SU-DHL-6 (cell line): ENCODE results near the gene FHL5.
A peak's percentile ranks its signal among the peaks of the same experiment; 100 is the strongest.

Experiments used
- H2AFZ ChIP-seq: fragments of 200-600 bp; sonication (generic); 2 replicates; pipeline ENCODE4 v1.6.1; 2014; ENCODE audit warnings: low read depth, mild to moderate bottlenecking, moderate library complexity, mixed read lengths, antibody characterized with exemption, low read length; ENCODE audit not compliant: severe bottlenecking
- H3F3A ChIP-seq: fragments of 200-600 bp; shearing (Covaris generic); 2 replicates; pipeline ENCODE4 v1.6.0; 2016; ENCODE audit warnings: antibody characterized with exemption, mild to moderate bottlenecking; ENCODE audit not compliant: insufficient read depth
- H3K27ac ChIP-seq: fragments of 200-600 bp; sonication (generic); 2 replicates; pipeline ENCODE4 v1.5.1; 2016; ENCODE audit warnings: low read depth, mild to moderate bottlenecking, low read length, moderate library complexity, mixed read lengths
- H3K27me3 ChIP-seq: fragments of 200-600 bp; sonication (generic), shearing (Covaris generic); 2 replicates; pipeline ENCODE4 v1.6.0; 2014; ENCODE audit warnings: mild to moderate bottlenecking, low read length
- H3K36me3 ChIP-seq: fragments of 200-600 bp; sonication (generic); 2 replicates; pipeline ENCODE4 v1.6.1; 2014; ENCODE audit warnings: mild to moderate bottlenecking, low read length, mixed read lengths
- H3K4me2 ChIP-seq: fragments of 300-600, 200-600 bp; shearing (Covaris generic), sonication (generic); 2 replicates; pipeline ENCODE4 v1.6.0; 2014; ENCODE audit warnings: low read length, low read depth, mild to moderate bottlenecking; ENCODE audit not compliant: poor library complexity, severe bottlenecking
- H3K4me3 ChIP-seq: fragments of 200-600 bp; sonication (generic); 2 replicates; pipeline ENCODE4 v1.5.1; 2014; ENCODE audit warnings: antibody characterized with exemption, low read length, mild to moderate bottlenecking, mixed read lengths; ENCODE audit not compliant: insufficient read depth, poor library complexity, severe bottlenecking
- H3K79me2 ChIP-seq: fragments of 200-600 bp; sonication (generic); 2 replicates; pipeline ENCODE4 v1.6.1; 2014; ENCODE audit warnings: mild to moderate bottlenecking, low read length, moderate library complexity; ENCODE audit not compliant: insufficient read depth
- H3K9ac ChIP-seq: fragments of 200-600 bp; sonication (generic); 2 replicates; pipeline ENCODE4 v1.7.0; 2014; ENCODE audit warnings: mild to moderate bottlenecking, low read length
- H3K9me2 ChIP-seq: fragments of 200-600 bp; sonication (generic); replicated peaks from 2 replicates; pipeline ENCODE4 v1.6.1; 2014; ENCODE audit warnings: low read length; ENCODE audit not compliant: insufficient read depth
- H3K9me3 ChIP-seq: fragments of 200-600 bp; sonication (generic); 2 replicates; pipeline ENCODE4 v1.6.1; 2014; ENCODE audit warnings: low read length, mixed read lengths; ENCODE audit not compliant: insufficient read depth
- H4K20me1 ChIP-seq: fragments of 200-600 bp; sonication (generic); 2 replicates; pipeline ENCODE4 v1.6.1; 2014; ENCODE audit warnings: low read depth, mild to moderate bottlenecking, antibody characterized with exemption, low read length, moderate library complexity, mixed read lengths
- EZH2phosphoT487 ChIP-seq: fragments of 200-600 bp; sonication (generic), shearing (Covaris generic); conservative IDR thresholded peaks from 2 replicates; pipeline ENCODE4 v1.6.1; 2018; ENCODE audit warnings: mild to moderate bottlenecking, antibody characterized with exemption, low read length, moderate library complexity, mixed read lengths
- TF ChIP-seq, protein P1 (sequence below): fragments of 200-600 bp; sonication (generic); IDR thresholded peaks from one replicate; pipeline ENCODE4 v1.5.1; 2017; ENCODE audit warnings: antibody characterized with exemption, mild to moderate bottlenecking, low read length, moderate library complexity; ENCODE audit not compliant: insufficient read depth, poor library complexity, severe bottlenecking

Gene FHL5

DNA sequence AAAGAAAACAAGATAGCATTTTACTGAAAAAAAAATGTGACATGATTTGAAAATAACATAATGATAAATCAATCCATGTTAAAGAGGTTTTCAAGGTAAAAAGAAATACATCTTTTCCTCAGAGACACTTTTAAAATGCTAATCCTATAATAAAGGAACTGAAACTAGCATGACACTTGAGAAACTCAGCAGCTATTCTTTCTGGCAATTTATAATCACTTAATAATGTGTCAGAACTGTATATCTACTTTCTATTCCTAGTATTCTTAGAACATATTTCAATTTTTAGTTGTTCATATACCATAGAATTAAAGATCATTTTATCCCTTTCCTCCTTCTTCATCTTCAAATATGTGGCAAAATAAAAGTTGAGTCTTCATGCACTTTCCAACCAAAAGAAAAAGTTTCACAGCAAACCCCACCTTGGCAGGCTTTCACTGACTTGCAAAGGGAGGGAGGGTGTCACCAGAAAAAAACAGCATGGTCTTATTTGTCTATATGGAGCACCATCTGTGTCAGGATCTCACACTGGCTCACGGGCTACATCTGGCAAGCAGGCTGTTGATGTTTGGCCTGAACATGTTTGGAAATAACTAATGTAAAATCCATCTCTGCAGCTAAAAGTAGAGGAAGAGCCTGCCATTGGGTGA is 48.5 kb downstream of the FHL5 start:
- Histone ChIP-seq H3K27me3 (no peaks in the 10 kb centered on the region), H3K9ac (no peak overlapping the region), H3K36me3 (no peaks in the 10 kb centered on the region), H3K79me2 (no peaks in the 10 kb centered on the region), H3K9me2 (no peaks in the 10 kb centered on the region), H3F3A (no peaks in the 10 kb centered on the region; the same call in 1 of the 2 replicates), H4K20me1 (no peaks in the 10 kb centered on the region), H3K27ac (no peak overlapping the region), H3K4me3 (no peak overlapping the region), H3K4me2 (peak overlapping the region; percentile 16), H2AFZ (no peak overlapping the region), H3K9me3 (no peaks in the 10 kb centered on the region)
- no peak for TF ChIP-seq EZH2phosphoT487
- TF ChIP-seq, protein P1, sequence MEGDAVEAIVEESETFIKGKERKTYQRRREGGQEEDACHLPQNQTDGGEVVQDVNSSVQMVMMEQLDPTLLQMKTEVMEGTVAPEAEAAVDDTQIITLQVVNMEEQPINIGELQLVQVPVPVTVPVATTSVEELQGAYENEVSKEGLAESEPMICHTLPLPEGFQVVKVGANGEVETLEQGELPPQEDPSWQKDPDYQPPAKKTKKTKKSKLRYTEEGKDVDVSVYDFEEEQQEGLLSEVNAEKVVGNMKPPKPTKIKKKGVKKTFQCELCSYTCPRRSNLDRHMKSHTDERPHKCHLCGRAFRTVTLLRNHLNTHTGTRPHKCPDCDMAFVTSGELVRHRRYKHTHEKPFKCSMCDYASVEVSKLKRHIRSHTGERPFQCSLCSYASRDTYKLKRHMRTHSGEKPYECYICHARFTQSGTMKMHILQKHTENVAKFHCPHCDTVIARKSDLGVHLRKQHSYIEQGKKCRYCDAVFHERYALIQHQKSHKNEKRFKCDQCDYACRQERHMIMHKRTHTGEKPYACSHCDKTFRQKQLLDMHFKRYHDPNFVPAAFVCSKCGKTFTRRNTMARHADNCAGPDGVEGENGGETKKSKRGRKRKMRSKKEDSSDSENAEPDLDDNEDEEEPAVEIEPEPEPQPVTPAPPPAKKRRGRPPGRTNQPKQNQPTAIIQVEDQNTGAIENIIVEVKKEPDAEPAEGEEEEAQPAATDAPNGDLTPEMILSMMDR = no peak

GRCh38 chr6:96613291-96613999 is 50.5 kb downstream of the FHL5 start:
- TF ChIP-seq, protein P1 = no peak
- TF ChIP-seq EZH2phosphoT487 = no peak
- Histone ChIP-seq H3K36me3 (no peaks in the 10 kb centered on the region), H3K4me2 (no peak overlapping the region), H3F3A (no peaks in the 10 kb centered on the region; the same call in 1 of the 2 replicates), H2AFZ (no peak overlapping the region), H3K9me3 (no peaks in the 10 kb centered on the region), H3K79me2 (no peaks in the 10 kb centered on the region), H3K4me3 (no peak overlapping the region), H3K9ac (no peak overlapping the region), H3K27me3 (no peaks in the 10 kb centered on the region), H4K20me1 (no peaks in the 10 kb centered on the region), H3K27ac (no peak overlapping the region), H3K9me2 (no peaks in the 10 kb centered on the region)

DNA sequence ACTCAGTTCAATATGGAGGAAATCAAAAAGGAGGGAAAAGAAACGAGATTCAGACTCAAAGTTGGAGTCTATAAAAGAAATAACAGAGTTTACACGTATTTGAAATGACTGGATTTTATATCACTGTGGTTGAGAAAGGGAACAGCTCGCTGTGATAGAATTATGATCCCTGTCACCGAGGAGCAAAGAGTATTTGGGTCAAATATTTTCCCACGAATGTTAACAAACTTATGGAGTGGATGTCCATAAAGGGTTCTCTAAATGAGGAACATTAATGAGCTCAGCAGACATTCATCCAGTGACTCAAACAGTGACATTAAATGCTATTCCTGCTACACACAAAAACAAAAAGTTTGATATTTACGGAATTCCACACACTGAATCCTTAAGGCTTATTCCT is 57.9 kb downstream of the FHL5 start:
- Histone ChIP-seq H3K79me2 (no peaks in the 10 kb centered on the region), H3K27me3 (no peaks in the 10 kb centered on the region), H3K27ac (no peak overlapping the region), H3K4me2 (no peak overlapping the region), H3K4me3 (no peak overlapping the region), H4K20me1 (no peaks in the 10 kb centered on the region), H3F3A (no peaks in the 10 kb centered on the region), H3K9ac (no peak overlapping the region), H3K36me3 (no peaks in the 10 kb centered on the region), H3K9me3 (no peaks in the 10 kb centered on the region), H3K9me2 (no peaks in the 10 kb centered on the region), H2AFZ (no peak overlapping the region)
- TF ChIP-seq EZH2phosphoT487 = no peak
- TF ChIP-seq, protein P1 = no peak
